Measurements from ENCODE around the gene FOXC2.
A peak's percentile ranks its signal among the peaks of the same experiment; 100 is the strongest.

Gene FOXC2

DNA sequence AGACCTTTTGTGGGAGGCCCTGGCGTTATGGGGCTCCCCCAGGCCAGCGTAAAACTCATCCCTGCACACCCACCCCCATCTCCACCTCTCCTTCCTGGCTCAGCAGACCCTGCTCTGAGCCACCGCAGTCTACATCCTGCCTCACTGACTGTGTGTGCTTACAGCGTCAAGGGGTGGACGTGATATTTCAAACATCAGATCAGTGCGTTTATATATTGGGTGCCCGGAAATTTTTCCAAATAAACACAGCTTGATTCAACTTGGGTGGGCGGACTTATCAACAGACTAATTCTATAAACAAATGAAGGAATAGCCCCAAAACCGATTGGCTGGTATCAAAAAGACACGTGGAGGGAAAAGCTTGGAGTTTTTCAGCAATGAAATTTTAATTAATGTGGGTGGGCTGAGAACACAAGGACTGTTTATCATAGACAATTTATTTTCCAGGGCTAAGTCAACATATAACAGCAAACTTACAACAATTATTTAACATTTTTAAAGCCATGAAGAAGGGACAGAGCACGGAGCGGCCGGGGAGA is 11.5 kb downstream of the FOXC2 start, which contains the start of gene FOXL1:
FOXL1 (plus strand) TSS at position 489 of the 539 bp plus-strand sequence. CDS start 175 bp downstream, outside the sequence.
- peak within 1 kb of the TSS; percentile 95 for H3K4me3 ChIP-seq (ENCODE audit: low read depth, low read length)
- TF ChIP-seq, protein P1, sequence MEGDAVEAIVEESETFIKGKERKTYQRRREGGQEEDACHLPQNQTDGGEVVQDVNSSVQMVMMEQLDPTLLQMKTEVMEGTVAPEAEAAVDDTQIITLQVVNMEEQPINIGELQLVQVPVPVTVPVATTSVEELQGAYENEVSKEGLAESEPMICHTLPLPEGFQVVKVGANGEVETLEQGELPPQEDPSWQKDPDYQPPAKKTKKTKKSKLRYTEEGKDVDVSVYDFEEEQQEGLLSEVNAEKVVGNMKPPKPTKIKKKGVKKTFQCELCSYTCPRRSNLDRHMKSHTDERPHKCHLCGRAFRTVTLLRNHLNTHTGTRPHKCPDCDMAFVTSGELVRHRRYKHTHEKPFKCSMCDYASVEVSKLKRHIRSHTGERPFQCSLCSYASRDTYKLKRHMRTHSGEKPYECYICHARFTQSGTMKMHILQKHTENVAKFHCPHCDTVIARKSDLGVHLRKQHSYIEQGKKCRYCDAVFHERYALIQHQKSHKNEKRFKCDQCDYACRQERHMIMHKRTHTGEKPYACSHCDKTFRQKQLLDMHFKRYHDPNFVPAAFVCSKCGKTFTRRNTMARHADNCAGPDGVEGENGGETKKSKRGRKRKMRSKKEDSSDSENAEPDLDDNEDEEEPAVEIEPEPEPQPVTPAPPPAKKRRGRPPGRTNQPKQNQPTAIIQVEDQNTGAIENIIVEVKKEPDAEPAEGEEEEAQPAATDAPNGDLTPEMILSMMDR (IDR thresholded peaks at IDR 0.05; ENCODE audit: low read depth, low read length), result no peak

DNA sequence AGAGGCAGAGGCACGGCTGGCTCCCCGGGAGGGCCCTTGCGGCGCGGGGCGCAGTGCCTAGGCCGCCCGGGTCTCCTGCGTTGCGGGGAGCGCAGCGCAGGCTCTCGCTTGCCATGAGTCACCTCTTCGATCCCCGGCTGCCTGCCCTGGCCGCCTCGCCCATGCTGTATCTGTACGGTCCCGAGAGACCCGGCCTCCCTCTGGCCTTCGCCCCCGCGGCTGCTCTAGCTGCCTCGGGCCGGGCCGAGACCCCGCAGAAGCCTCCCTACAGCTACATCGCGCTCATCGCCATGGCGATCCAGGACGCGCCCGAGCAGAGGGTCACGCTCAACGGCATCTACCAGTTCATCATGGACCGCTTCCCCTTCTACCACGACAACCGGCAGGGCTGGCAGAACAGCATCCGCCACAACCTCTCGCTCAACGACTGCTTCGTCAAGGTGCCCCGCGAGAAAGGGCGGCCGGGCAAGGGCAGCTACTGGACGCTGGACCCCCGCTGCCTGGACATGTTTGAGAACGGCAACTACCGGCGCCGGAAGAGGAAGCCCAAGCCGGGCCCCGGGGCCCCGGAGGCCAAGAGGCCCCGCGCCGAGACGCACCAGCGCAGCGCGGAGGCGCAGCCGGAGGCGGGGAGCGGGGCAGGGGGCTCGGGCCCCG is 12.1 kb downstream of the FOXC2 start:
- TF ChIP-seq, protein P1 (IDR thresholded peaks at IDR 0.05; ENCODE audit: low read depth, low read length), result no peak
- H3K4me3 ChIP-seq (ENCODE audit: low read depth, low read length), result peak overlapping the region; percentile 95

DNA sequence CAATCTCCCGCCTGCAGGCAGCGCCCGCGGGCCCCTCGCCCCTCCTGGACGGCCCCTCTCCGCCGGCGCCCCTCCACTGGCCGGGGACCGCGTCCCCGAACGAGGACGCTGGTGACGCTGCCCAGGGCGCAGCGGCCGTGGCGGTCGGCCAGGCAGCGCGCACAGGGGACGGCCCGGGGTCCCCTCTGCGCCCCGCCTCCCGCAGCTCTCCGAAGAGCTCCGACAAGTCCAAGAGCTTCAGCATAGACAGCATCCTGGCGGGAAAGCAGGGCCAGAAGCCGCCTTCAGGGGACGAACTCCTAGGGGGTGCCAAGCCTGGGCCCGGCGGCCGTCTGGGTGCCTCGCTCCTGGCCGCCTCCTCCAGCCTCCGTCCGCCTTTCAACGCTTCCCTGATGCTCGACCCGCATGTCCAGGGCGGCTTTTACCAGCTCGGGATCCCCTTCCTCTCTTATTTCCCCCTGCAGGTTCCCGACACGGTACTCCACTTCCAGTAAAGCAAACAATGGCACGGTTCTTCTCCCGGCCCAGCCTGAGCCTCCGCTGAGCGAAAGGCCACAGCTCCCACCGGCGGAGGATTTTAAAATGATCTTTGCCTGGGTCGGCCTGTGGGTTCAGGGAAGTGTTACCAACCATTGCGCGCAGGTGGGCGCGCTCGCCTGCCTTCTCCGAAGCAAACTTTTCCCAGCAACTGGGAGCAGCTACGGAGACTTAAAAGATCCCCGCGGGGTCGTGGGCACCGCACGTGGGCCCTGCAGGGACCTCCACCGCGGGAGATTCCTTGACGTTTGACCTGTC is 12.8 kb downstream of the FOXC2 start:
- TF ChIP-seq, protein P1 (IDR thresholded peaks at IDR 0.05; ENCODE audit: low read depth, low read length), result no peak
- peak overlapping the region; percentile 95 for H3K4me3 ChIP-seq (ENCODE audit: low read depth, low read length)

DNA sequence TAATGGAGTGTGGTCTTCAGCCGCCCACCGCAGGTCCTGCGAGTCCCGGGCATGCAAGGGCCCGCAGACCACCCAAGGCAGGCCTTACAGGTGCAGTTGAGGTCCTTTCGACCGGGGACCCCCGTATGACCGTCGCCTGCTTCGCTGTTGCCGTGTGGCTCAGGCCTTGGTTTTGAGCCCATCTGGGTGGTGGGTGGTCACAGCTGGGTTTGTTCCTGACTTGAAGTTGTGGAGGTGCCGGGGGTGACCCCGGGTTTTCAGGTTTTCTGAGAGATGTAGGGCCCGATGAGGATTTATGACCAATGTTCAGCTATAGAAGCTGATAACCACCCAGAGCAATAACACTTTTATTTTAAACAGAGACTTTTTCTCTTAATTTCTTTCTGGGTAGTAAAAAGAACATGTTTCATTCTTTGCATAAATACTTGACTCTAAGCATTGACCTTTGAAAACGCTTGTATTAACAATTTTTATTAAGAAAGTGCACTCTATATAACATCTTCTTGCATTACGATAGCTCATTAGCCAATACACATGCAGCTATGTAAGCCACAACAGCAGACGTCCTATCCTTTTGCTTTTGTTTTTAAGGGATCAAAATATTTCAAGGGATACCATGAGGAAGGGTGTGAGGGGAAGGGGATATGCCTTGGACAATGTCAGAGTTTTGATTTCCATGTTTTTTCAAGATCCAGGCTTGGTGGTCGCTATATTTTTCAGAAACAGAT is 13.6 kb downstream of the FOXC2 start:
- peak overlapping the region; percentile 95 for H3K4me3 ChIP-seq (ENCODE audit: low read depth, low read length)
- TF ChIP-seq, protein P1 (IDR thresholded peaks at IDR 0.05; ENCODE audit: low read depth, low read length), result no peak

DNA sequence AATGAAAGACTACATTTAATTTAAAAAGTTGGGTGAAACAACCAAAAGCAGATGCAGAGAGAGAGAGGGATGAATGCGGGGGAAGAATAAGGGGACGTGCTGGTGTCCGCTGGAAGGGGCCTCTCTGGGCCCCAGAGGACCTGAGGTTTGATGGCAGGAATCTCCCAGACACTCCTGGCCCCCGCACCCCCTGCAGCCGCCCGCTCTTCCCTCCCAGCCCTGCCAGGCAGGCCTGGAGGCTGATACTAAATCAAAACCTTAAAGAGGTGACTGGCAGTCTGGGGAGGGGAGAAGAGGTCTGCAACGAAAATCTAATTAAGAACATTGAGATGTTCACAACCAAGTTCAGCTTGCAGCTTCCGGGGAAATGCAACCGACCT is 14.2 kb downstream of the FOXC2 start:
- peak overlapping the region; percentile 95 for H3K4me3 ChIP-seq (ENCODE audit: low read depth, low read length)
- TF ChIP-seq, protein P1 (IDR thresholded peaks at IDR 0.05; ENCODE audit: low read depth, low read length), result no peak

DNA sequence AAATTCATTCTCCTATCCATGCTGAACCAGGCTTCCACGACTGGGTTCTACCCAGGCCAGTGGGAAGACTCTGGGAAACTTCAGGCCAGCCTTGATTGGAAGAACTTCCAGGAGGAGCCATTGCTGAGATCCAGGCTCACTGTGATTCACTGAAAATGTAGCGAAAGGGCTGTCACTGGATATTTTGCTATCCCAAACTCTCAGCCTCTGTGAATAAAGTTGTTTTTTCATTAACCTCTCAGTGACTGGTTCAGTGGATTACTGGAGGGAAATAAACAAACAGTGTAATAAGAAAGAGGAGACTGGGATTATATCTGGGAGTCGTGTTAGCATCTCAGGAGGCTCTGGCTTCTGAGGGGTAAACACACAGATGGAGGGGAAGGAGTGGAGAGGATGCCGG is 14.8 kb downstream of the FOXC2 start:
- TF ChIP-seq, protein P1 (IDR thresholded peaks at IDR 0.05; ENCODE audit: low read depth, low read length), result no peak
- H3K4me3 ChIP-seq (ENCODE audit: low read depth, low read length), result peak overlapping the region; percentile 95
